GF-D8 (cell line): ENCODE measurements around the gene CLPTM1L.
"Not testable (repeated sequence)": the region's sequence is repeated elsewhere in the genome, so short reads cannot be mapped to it uniquely, and the experiment has no call there.

ENCODE experiments used
- DNase-seq: peaks from one replicate; lab custom pipeline; 2025; lab: John Stamatoyannopoulos, UW

The CLPTM1L gene

DNA sequence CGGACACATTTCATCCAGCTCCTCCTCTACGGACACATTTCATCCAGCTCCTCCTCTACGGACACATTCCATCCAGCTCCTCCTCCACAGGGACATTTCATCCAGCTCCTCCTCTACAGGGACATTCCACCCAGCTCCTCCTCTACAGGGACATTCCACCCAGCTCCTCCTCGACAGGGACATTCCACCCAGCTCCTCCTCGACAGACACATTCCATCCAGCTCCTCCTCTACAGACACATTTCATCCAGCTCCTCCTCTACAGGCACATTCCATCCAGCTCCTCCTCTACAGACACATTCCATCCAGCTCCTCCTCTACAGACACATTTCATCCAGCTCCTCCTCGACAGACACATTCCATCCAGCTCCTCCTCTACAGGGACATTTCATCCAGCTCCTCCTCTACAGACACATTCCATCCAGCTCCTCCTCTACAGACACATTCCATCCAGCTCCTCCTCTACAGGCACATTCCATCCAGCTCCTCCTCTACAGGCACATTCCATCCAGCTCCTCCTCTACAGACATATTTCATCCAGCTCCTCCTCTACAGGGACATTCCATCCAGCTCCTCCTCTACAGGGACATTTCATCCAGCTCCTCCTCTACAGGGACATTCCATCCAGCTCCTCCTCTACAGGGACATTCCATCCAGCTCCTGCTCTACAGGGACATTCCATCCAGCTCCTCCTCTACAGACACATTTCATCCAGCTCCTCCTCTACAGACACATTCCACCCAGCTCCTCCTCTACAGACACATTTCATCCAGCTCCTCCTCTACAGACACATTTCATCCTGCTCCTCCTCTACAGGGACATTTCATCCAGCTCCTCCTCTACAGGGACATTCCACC lies 17.8 kb downstream of the CLPTM1L start:
- DNase-seq, result not testable (repeated sequence)

DNA sequence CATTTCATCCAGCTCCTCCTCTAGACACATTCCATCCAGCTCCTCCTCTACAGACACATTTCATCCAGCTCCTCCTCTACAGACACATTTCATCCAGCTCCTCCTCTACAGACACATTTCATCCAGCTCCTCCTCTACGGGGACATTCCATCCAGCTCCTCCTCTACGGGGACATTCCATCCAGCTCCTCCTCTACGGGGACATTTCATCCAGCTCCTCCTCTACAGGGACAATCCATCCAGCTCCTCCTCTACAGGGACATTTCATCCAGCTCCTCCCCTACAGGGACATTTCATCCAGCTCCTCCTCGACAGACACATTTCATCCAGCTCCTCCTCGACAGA lies 18.4 kb downstream of the CLPTM1L start:
- not testable (repeated sequence) for DNase-seq

DNA sequence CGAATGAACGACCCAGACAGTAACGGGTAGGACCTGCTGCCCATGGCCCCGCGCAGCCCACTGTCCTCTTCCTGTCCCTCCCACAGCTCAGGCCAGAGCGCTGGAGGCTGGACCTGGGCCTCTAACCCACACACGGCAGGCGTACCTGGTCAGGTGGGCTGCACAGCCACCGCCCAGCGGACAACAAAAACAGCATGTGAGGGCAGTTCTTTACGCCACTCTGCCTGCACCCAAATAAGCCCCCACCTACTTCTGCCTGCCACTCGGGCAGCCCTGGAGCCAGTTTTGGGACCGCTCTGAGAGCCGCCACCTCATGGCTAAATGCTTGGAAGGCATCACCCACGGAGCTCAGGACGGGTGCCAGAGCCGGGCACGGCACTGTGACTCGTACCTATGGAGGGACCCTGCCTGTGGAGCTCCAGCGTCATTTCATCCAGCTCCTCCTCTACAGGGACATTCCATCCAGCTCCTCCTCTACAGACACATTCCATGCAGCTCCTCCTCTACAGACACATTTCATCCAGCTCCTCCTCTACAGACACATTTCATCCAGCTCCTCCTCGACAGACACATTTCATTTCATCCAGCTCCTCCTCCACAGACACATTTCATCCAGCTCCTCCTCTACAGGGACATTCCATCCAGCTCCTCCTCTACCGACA lies 18.9 kb downstream of the CLPTM1L start:
- no peak for DNase-seq

DNA sequence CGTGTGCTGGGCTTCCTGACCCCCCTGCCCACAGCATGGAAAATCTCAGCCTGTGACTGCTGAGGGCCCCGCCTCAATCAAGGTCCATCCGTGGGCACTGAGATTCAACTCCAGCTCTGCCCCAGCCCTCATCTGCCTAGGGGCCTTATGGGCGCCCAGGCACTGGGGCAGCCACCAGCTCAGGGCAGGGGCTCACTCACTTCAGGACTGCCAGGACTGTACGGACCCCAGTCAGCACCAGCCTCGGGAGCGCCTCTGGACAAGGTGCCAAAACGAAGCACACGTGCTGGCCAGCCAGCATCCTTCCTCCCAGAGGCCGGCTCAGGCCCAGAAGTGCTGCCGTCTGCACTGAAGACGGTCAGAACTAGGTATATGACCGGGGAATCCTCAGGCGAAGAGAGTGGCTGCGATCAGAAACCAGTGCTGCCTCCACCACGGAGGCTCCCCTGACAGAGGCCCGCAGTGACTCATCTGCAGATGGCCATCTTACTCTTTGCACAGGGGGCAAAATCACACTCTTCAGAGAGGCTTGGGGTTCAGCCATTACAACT lies 19.6 kb downstream of the CLPTM1L start:
- DNase-seq, result no peak

DNA sequence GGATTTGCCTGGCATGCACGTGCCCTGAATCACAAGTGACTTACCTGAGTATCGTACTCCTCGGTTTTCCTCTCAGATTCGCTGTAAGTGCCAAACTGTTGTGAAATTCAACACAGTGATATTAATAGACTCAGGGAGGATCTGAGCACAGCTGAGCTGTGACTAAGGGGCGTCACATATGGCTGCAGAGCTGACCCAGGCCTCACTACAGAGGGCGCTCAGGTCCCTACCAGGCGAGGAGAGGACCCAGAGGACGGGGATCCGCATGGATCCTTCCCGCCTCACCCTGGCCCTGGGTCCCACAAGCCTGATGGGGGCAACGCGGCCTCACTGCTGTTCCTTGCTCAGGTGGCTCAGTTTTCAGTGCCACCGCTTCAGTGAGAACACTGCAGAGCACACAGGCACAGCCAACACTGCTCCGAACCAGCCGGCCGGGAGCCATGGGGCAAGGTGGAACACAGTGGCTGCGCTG lies 20.1 kb downstream of the CLPTM1L start:
- DNase-seq, result no peak

DNA sequence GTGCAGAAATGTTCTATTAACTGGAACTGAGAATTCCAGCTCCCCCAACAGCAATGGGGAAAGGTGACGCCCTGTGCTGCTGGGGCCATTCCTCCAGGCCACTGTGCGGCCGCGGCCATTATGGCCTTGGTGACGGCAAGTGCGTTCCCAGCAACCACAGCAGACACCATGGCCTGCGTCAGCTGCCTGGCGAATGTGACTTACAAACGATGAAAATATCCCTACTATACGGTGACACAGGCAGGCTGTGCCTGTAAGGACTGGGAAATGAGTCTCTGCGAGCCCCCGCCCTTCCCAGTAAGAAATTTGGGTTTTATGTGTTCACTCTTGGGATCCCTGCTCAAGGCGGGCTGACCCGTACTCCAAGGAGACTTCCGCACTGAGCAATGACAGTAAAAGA lies 20.6 kb downstream of the CLPTM1L start:
- DNase-seq, result no peak

DNA sequence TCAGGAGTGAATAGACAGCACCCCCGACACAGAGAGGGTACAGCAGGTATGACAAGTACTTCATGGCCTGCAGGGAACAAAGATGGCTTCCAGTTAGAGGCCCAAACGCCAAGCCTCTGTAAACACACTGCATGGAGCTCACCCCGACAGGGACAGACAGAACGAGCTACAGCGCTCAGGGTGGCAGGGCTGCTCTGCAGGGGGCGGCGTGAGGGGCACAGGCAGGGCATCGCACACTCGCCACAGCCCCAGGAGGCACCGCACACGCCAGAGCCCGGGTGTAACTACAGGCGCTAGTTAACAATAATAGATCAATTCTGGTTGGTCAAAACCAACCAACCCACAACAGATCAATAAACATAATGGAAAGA lies 21.1 kb downstream of the CLPTM1L start:
- no peak for DNase-seq

DNA sequence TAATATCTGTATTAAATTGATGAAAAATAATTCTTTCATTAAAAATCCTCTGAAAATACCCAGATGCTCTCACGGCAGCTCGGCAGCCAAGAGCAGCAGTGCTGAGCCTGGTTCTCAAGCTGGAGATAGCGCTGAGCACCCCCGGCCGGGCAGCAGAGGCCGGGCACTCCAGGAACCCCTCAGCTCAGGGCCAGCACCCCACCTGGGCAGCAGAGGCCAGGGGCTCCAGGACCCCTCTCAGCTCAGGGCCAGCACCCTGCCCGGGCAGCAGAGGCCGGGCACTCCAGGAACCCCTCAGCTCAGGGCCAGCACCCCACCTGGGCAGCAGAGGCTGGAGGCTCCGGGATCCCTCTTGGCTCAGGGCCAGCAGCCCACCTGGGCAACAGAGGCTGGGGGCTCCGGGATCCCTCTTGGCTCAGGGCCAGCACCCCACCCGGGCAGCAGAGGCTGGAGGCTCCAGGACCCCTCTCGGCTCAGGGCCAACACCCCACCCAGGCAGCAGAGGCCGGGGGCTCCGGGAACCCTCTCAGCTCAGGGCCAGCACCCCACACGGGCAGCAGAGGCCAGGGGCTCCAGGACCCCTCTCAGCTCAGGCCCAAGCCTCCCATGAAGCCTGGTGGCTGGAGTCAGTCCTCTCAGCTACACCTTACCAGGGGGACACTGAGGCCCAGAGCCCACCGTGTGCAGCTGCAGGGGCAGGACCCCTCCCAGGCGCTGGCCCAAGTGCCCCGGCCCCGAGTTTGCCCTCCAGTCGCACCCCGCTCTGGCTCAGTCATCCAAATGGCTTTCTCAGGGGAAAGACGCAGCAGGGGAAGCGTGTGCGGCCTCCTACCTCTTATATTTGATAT lies 21.7 kb downstream of the CLPTM1L start:
- no peak for DNase-seq

DNA sequence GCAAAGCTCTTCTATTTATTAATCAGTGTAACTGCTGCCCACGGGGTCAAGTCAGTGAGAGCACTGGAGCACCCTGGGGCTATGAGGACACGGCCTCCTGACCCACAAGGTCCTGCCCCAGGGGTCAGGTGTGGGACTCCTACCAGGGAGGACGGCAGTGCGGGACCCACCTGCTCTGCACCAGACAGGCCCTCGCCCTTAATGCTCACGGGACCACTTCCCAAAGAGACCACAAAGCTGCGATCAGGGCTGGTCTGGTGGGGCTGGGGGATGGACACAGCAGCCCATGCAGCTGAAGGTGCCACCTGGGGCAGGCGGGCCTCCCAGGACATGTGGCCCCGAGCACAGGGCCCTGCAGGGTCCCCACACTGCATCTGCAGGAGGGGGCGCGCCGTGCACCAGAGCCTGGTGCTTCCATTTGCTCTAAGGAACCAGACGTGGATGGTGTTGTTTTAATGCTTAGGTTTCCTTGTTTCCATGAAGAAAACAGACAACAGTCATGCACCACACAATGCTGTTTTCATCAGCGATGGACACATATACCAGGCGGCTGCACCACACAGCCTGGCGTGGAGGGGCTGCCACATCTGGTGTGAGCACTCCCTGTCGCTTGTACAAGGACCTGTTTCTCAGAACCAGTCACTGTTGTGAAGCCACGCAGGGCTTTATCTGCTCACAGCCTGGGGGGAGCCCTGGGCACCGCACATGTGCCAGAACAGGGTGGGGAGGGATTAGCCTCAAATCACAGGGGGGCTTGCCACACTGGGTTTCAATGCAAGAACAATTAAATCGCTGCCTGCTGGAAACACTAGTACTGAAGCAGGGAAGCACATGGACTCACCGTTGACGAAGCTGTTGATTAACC lies 22.6 kb downstream of the CLPTM1L start:
- no peak for DNase-seq

DNA sequence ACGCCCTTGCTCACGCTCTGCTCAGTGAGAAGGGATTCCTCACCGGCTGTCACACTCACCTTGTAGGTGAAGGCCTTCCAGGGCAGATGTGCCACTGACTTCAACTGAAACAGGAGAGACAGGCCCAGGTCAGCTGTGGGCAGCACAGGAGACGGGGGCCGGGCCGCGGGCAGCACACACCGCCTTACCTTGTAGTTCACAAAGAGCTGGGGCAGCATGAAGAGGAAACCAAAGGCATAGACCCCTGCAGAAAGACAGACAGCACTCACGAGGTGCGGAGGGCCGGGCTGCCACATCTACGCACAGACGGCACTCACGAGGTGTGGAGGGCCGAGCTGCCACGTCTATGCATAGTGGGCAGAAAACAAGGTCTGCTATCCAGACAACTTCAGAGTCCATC lies 23.3 kb downstream of the CLPTM1L start:
- no peak for DNase-seq

DNA sequence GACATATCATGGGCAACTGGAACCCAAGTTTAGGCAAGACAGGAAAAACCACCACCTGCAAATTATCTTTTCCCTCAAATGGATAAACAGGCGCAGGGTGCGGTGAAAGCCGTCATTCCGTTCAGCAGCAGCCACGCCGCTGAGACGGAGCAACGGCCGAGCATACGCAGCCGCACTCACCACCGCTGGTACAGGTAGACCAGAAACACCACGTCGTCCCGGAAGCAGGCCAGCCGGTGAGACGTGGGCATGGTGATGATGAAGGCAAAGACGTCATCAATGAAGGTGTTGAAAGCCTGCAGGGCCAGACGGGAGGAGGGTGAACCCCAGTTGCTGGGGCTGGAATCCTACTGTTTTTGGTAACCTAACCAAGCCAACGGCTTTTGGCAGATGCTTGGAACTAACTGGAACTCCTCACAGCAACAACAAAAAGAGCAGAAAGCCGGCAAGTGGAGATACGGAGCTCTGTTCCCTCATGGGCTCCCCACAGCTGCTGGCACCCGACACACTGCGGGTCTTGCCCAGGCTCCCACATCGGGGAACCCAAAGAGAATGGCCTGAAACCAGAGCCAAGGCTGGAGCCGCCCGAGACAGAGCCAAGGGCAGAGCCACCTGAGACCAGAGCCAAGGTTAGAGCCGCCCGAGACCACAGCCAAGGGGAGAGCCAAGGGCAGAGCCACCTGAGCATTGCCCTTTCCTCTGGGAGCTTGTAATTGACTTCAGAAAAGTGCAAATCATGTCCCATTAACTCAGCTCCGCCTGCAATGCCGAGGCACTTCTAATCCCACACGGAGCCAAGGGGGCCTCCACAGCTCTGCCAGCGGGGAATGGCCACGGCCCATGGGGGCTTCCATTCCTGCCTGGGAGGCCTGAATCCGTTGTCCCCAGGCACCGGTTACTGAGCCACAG lies 24.2 kb downstream of the CLPTM1L start:
- DNase-seq, result no peak

DNA sequence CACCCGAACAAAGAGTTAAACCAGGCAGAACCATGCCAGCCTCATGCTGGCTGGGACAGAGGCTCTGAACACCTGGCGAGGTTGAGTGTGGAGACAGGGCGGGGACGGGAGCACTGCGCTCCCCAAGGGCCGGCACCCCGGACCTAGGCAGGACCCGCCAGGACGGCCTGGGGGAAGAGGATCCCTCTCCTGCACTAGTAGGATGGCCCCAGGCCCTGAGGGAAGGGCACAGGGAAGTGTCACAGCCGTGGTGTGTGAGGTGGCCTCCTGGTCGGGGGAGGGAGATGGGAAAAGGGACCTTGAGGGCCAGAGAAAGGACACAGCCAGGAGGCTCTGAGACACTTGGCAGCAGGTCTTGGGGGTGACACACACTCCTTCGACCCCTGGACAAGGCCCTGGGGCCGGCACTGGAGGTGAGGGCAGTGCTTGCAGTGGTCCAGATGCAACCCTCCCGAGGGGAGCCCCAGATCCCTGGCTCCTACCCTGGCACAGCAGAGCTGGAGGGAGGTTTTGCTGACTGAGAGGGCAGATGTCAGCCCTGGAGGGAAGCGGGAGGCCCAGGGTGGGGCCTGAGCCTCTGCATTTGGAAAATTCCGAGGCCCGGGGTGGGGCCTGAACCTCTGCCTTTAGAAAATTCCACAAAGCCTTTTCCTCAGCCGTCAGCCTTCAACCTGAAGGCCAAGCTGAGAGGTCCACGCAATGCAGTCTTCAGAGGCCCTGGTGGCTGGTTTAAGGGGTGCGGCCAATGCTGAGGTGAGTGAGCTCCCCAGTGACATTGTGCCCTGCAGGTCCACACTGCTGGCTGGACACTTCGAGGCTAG lies 25.3 kb downstream of the CLPTM1L start:
- no peak for DNase-seq

DNA sequence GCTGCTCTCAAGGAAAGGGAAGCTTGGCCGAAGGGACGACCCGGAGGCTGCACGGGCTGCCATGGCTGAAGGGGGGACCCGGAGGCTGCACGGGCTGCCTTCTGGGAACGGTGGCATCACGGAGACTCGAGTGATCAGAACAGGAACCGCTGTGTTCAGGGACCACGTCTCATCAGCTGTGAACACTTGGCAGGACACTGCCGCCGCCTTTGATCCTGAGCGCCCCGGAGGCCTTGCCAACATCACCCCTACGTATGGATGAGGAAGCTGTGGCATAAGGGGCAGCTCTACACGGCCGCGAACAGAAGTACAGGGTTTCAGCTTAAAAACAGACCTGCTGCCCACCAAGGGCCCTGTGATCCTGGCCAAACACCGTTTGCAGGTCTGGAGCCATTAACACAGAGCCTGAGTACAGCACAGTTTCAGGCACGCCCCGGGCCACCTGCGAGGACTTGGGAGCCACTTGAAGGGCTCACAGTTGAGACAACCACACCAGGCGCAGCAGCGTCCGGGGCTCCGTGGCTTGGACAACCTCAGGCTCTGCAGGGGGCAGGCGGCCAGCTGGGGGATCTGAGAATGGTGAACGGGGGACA lies 26.1 kb downstream of the CLPTM1L start:
- DNase-seq, result no peak

DNA sequence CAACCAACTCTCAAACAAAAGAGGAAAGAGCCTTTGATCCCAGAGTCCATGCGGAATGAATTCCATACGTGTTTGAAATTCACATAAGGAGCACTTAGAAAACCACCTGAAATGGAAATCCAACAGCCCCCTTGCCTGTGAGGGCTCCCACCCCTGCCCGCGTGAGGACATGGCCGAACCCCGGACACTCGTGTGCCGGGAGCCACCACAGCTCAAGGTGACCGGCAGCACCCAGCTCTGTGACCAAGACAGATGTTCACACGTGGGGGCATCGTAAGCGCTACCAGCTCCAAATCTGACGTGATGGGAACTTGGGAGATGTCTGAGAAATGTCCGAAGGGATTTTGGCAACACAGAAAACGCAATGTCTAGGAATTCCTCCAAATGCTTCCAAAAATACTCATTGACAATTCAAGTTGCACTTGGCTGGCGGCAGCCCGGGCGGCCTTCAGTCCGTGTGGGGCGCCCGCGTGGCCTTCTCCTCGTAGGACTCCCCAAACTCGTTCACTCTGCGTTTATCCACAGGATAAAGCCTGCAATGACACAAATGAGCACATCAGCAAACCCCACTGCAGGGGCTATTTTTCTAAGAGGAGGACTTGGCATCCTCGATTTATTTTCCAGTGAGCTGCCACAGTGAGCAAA lies 26.9 kb downstream of the CLPTM1L start:
- no peak for DNase-seq

DNA sequence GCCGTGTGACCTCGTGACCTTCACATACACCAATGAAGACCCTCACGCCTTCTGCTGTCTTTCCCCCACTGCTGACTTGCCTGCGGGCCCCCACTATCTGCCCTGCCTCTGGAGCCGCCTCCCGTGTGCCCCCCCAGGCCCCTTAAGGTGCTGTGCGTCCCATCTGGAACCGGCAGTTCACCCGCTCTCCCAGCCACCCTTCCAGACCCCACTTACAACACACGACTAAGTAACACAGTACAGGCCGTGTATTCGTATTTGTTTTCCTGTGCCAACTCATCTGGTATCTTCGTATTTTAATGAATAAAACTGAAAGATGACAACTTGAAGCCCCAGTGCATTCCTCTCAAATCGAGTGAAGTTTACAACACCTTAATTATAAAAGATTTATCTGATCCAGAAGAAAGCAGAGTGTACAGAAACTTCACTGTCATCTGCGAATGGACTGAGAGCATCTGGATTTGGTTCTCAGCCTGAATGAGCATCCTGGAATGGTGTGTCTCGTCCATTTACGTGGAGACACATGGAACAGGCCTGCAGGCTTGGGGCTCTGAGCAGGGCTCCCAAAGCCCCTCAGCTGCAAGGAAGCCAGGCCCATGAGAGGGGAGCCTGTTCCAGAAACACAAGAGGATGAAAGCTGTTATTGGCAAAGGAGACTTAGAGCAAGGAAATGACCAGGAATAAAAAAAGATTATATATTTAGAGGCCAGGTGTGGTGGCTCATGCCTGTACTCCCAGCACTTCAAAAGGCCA lies 28.1 kb downstream of the CLPTM1L start:
- no peak for DNase-seq

DNA sequence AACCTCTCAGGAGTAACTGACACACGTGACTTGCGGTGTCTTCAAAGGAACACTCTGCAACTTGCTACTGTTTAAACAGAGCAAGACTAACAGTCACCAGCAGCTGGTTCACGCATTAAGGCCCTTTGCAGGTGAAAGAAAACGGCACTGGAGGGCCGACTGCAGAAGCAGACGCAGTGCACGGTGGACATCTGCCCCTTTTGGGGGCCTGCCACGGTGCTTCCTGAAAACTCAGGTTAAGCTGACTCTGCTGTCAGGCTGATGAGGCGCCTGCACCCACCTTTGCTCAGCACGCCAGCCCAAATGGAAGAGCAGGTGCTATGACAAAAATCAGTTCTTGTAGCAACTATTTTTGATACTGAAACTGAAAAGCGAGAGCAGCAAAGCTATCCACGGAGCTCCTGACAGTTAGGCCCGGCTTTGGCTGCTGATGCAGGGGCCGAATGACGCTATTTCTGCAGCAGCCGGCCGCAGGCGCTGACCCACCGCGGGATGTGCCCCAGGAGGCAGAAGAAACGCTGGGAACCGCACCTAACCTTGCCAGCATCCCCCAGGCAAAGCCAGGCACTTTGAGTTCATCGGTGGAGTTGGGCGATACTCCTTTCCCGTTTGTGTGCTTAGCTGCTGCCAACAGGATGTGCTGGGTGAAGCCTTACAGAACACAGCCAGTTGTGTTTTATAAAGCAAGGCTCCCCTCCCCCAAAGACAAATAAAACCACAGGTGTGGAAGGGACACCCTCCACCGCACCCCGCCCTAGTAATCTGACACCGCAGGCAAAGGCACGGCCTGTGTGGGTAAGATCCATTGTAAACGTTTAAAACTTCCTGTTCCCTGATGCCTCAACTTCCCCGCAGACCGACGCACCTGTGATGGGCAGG lies 29.0 kb downstream of the CLPTM1L start:
- DNase-seq, result no peak
